Upper lobe of left lung (tissue), 6 donors: ENCODE results near the gene CDC45. TPM values are rescaled to one million over a fixed set of nuclear protein-coding genes. Genes with fewer than 3 reads are reported as not detected.

ENCODE experiments used
- ATAC-seq, 2 donors: fragments of 200-7000 bp; cut with Tn5 transposase; one replicate each; pipeline ENCODE4 v1.9.1; 2022; ENCODE audit warnings: mild to moderate bottlenecking in 2 of 2, moderate library complexity in 2 of 2; ENCODE audit not compliant: low FRiP score in 2 of 2
- DNase-seq, 2 donors: peaks; one replicate each; pipeline ENCODE4 v3.0.0-alpha.2; 2019 to 2020
- H3K27ac ChIP-seq, 4 donors: fragments of 200-600 bp; sonication (generic); one replicate each; pipeline ENCODE4 v1.5.1; 2016 to 2019
- H3K27me3 ChIP-seq, 4 donors: fragments of 200-600 bp; sonication (generic); one replicate each; pipeline ENCODE4 v1.5.1; 2017 to 2019
- H3K36me3 ChIP-seq, 4 donors: fragments of 200-600 bp; sonication (generic); one replicate each; pipeline ENCODE4 v1.5.1; 2016 to 2019
- H3K4me1 ChIP-seq, 4 donors: fragments of 200-600 bp; sonication (generic); one replicate each; pipeline ENCODE4 v1.5.1; 2018 to 2019
- H3K4me3 ChIP-seq, 4 donors: fragments of 200-600 bp; sonication (generic); one replicate each; pipeline ENCODE4 v1.5.1; 2017 to 2019; ENCODE audit warnings: mild to moderate bottlenecking in 2 of 4, moderate library complexity in 1 of 4
- H3K9me3 ChIP-seq, 4 donors: fragments of 200-600 bp; sonication (generic); one replicate each; pipeline ENCODE4 v1.5.1; 2018 to 2019
- CTCF ChIP-seq, 6 experiments: fragments of 450-650 bp in 4 of 6; fragments of 200-600 bp in 2 of 6; sonication (generic) in 2 of 6; IDR thresholded peaks; one replicate each; pipeline ENCODE4 v1.5.1; 2016 to 2019; ENCODE audit warnings: antibody characterized with exemption in 6 of 6
- EP300 ChIP-seq, 4 donors: sonication (generic); formaldehyde crosslinking; IDR thresholded peaks; one replicate each; pipeline ENCODE4 v1.5.1; 2017; ENCODE audit warnings: antibody characterized with exemption in 4 of 4, control low read depth in 2 of 4
- POLR2A ChIP-seq, 4 donors: fragments of 450-650 bp; IDR thresholded peaks; one replicate each; pipeline ENCODE4 v1.5.1; 2016 to 2017; ENCODE audit warnings: antibody characterized with exemption in 4 of 4, mild to moderate bottlenecking in 2 of 4
- POLR2AphosphoS5 ChIP-seq, 2 donors: sonication (generic); formaldehyde crosslinking; IDR thresholded peaks; one replicate each; pipeline ENCODE4 v1.5.1; 2017; ENCODE audit warnings: antibody characterized with exemption in 2 of 2
- WGBS, 2 donors: methylation state at CpG; one replicate each; pipeline ENCODE4 v1.1.5; 2017 to 2018; 5-methylcytosine and 5-hydroxymethylcytosine counted together
- total RNA-seq, 6 donors: library from RNA; depleted of rRNA in 4 of 6; stranded (reverse); fragments of >200 nt in 4 of 6; gene quantifications; one replicate each; pipeline versions ENCODE4 v1.1.0 to v1.2.1, GENCODE V29; 2016 to 2021
- donor health status: DM: no; HTN: no; CAD: no; lungs with moderate emphysema.
- donor health status: DM: no; HTN: yes; CAD: no; lungs with severe emphysema.

CDC45 gene
- total RNA-seq, 6 donors from 2014 or later: 0.44 to 3.2 (median 1.8) TPM; not detected in 1

DNA sequence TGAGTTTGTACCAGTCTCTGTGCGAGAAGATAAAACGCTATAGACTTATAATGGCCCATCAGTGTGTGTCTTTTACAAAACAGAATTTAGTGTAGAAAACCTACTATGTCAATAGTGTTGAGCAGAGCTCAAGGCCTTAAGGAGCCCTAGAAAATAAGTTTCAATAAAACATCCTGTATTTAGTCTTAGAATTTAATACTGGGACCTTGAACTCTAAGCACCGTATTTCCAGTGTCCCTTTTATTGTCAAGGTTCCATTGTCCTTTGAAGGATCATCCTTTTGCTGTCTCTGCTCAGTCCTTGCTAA lies 16.6 kb downstream of the CDC45 start:
- H3K9me3 ChIP-seq: no peaks in the 10 kb centered on the region
- H3K36me3 ChIP-seq: no peaks in the 10 kb centered on the region
- no peak for TF ChIP-seq EP300 (IDR thresholded peaks at IDR 0.05)
- TF ChIP-seq CTCF (IDR thresholded peaks at IDR 0.05): no peak
- no peak for TF ChIP-seq POLR2A (IDR thresholded peaks at IDR 0.05)
- TF ChIP-seq POLR2AphosphoS5 (IDR thresholded peaks at IDR 0.05): no peak
- ATAC-seq (no peak), DNase-seq (no peak)
- 94 to 99% methylated on average over 3 of the region's 3 CpGs for WGBS, 2 donors
- H3K4me1 ChIP-seq: peaks cover 0 to 2% (median 0%) of the 10 kb centered on the region in 4 donors
- no peak overlapping the region for H3K27ac ChIP-seq
- H3K4me3 ChIP-seq: no peak overlapping the region
- no peaks in the 10 kb centered on the region for H3K27me3 ChIP-seq

DNA sequence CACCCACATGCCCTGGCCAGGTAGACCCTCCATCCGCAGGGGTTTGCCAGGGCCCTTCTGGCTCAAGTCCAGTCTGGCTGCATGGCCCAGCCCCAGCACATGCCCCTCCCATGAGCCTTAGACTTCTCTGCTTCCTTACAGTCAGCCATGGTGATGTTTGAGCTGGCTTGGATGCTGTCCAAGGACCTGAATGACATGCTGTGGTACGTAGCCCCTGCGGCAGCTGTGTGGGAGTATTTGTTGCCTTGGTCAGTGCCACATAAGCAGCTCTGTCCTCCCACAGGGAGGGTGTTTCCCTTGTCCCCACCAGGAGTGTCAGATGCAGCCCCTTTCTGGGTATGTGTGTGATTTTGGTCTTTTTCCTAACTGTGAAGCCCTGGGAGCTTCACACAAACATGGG lies 17.5 kb downstream of the CDC45 start:
- Histone ChIP-seq H3K9me3 (no peaks in the 10 kb centered on the region), H3K36me3 (no peaks in the 10 kb centered on the region), H3K27me3 (no peaks in the 10 kb centered on the region), H3K4me1 (peaks cover 0 to 2% (median 0%) of the 10 kb centered on the region in 4 donors), H3K4me3 (no peak overlapping the region), H3K27ac (no peak overlapping the region)
- ATAC-seq (peak in 1 of 2 donors; percentile 5), DNase-seq (no peak)
- 33 to 43% methylated on average over 2 to 3 of the region's 3 CpGs for WGBS, 2 donors
- no peak for TF ChIP-seq POLR2AphosphoS5 (IDR thresholded peaks at IDR 0.05)
- TF ChIP-seq EP300 (IDR thresholded peaks at IDR 0.05): no peak
- no peak for TF ChIP-seq CTCF (IDR thresholded peaks at IDR 0.05)
- no peak for TF ChIP-seq POLR2A (IDR thresholded peaks at IDR 0.05)

GRCh38 chr22:19498154-19498865 lies 18.6 kb downstream of the CDC45 start:
- Histone ChIP-seq H3K27ac (no peak overlapping the region), H3K27me3 (no peaks in the 10 kb centered on the region), H3K36me3 (no peaks in the 10 kb centered on the region), H3K4me1 (peaks cover 0 to 2% (median 0%) of the 10 kb centered on the region in 4 donors), H3K9me3 (no peaks in the 10 kb centered on the region), H3K4me3 (no peak overlapping the region)
- TF ChIP-seq CTCF (IDR thresholded peaks at IDR 0.05) (no peak), EP300 (IDR thresholded peaks at IDR 0.05) (no peak), POLR2AphosphoS5 (IDR thresholded peaks at IDR 0.05) (no peak), POLR2A (IDR thresholded peaks at IDR 0.05) (no peak)
- ATAC-seq: peak in 1 of 2 donors; percentile 25
- WGBS, 2 donors: 96% methylated on average over 4 to 7 of the region's 7 CpGs
- DNase-seq: no peak

DNA sequence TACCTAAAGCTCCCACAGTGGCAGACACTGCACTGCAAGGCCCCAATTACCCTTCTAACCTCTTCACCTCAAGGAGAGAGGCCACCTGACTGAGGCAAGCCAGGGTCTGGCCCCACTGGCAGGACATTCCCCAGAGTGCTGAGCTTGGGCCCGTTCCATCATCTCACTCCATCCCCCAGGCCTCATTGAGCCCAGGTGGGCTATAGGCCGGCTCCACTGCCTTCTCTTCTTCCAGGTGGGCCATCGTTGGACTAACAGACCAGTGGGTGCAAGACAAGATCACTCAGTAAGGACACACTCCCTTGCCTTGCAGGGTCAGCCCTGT lies 19.1 kb downstream of the CDC45 start:
- H3K27ac ChIP-seq: no peak overlapping the region
- H3K4me1 ChIP-seq: peaks cover 0 to 2% (median 0%) of the 10 kb centered on the region in 4 donors
- DNase-seq (no peak), ATAC-seq (peak in 1 of 2 donors; percentile 14)
- 100% methylated on average over 3 of the region's 3 CpGs for WGBS, 2 donors
- TF ChIP-seq CTCF (IDR thresholded peaks at IDR 0.05) (no peak), POLR2AphosphoS5 (IDR thresholded peaks at IDR 0.05) (no peak), POLR2A (IDR thresholded peaks at IDR 0.05) (no peak), EP300 (IDR thresholded peaks at IDR 0.05) (no peak)
- H3K27me3 ChIP-seq: no peaks in the 10 kb centered on the region
- no peak overlapping the region for H3K4me3 ChIP-seq
- no peaks in the 10 kb centered on the region for H3K9me3 ChIP-seq
- H3K36me3 ChIP-seq: no peaks in the 10 kb centered on the region
